Hepatocyte (in vitro differentiated cells): ENCODE results near the gene CLEC18C. TPM values are rescaled to one million over a fixed set of nuclear protein-coding genes. Genes with fewer than 3 reads are reported as not detected.

Experiments used
- polyA plus RNA-seq: library from polyadenylated mRNA; unstranded; fragments of >200 nt; fragmentation: Nextera tagmentation; extraction: Ambion mirVana; gene quantifications from 2 replicates; pipeline ENCODE4 v1.2.1, GENCODE V29; 2016
- small RNA-seq: library from RNA; depleted of rRNA; stranded (forward); fragments of <200 nt; gene quantifications from one replicate; pipeline ENCODE3, GENCODE V24; 2014
- total RNA-seq: library from RNA; depleted of rRNA; stranded (reverse); fragments of >200 nt; gene quantifications from 2 replicates; pipeline ENCODE4 v1.2.3, GENCODE V29; 2014

Gene CLEC18C
- total and polyA plus RNA-seq, 2 experiments from 2014 or later = not detected

Small RNA genes within 50 kb of the gene (small RNA-seq; reads per million reads assigned to genes)
- not detected for gene AC009060.2

Other genes starting within 250 kb of the CLEC18C start
- gene CLEC18A, start 222.5 kb upstream of the CLEC18C start, total RNA-seq = 1.3 and 1.9 TPM in 2 replicates
- 0.26 and 0.37 TPM in 2 replicates for gene CLEC18A, start 222.5 kb upstream of the CLEC18C start, polyA plus RNA-seq
- gene PDPR, start 59.5 kb upstream of the CLEC18C start, total RNA-seq = 16.7 and 17.2 TPM in 2 replicates
- gene PDPR, start 59.5 kb upstream of the CLEC18C start, polyA plus RNA-seq = 5.3 and 6.8 TPM in 2 replicates
- gene EXOSC6, start 78.2 kb downstream of the CLEC18C start, total RNA-seq = 24.7 and 28.7 TPM in 2 replicates
- gene EXOSC6, start 78.2 kb downstream of the CLEC18C start, polyA plus RNA-seq = 20.8 and 21.4 TPM in 2 replicates
- gene AARS1, start 115.7 kb downstream of the CLEC18C start, total RNA-seq = 73.8 and 78.6 TPM in 2 replicates
- gene AARS1, start 115.7 kb downstream of the CLEC18C start, polyA plus RNA-seq = 71.2 and 79.5 TPM in 2 replicates
- gene DDX19B, start 125.4 kb downstream of the CLEC18C start, total RNA-seq = 26.6 and 31.6 TPM in 2 replicates
- 33.8 and 38.7 TPM in 2 replicates for gene DDX19B, start 125.4 kb downstream of the CLEC18C start, polyA plus RNA-seq
- 49.5 and 55.7 TPM in 2 replicates for gene DDX19A, start 173.1 kb downstream of the CLEC18C start, total RNA-seq
- gene DDX19A, start 173.1 kb downstream of the CLEC18C start, polyA plus RNA-seq = 39.1 and 45.1 TPM in 2 replicates